ENCODE measurements around the gene BCL2. TPM values are rescaled to one million over a fixed set of nuclear protein-coding genes. Genes with fewer than 3 reads are reported as not detected.

Gene BCL2
- total RNA-seq, 4 donors from 2014 or later: 14.3 to 34.8 (median 23.5) TPM

DNA sequence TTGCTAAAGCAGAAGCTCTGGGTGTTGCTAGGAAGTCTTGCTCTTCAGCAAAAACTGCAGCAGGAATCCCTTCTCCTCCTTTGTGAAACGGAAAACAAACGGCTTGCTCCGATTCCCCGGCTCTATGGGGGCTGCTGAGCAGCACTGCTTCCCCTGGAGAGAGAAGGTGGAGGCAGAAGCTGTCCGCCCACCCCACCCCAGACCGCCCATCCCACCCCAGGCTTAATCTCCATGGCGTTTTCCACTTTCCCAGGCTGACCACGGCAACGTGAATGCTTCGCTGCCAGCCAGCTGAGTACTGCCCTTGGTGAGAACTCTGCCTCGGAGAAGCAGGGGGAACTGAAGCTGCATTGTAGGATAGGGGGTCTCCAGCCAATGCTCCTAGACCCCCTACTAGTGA lies 139.2 kb downstream of the BCL2 start:
- no peak overlapping the region for H3K4me3 ChIP-seq
- intact Hi-C loops (cut with DNase I; ENCODE audit: low total_unique reads): no loop called here
- DNase-seq: no peak
- TF ChIP-seq CTCF (IDR thresholded peaks at IDR 0.05) (no peak), POLR2A (IDR thresholded peaks at IDR 0.05) (no peak), POLR2AphosphoS5 (IDR thresholded peaks at IDR 0.05) (no peak), EP300 (IDR thresholded peaks at IDR 0.05; ENCODE audit: low read depth) (no peak)
- H3K27ac ChIP-seq: peak overlapping the region in 2 of 4 donors; percentile 83 to 88
- 84% methylated on average over 11 of the region's 11 CpGs; no CpG with 5 or more reads in 1 of the 2 donors for WGBS, 2 donors (ENCODE audit: low coverage in 1 of 2)
- in situ Hi-C loops (cut with MboI; ENCODE audit: low pct_ligation_motif_present in 1 of 4, low pct_unique_long_range_greater_than_20kb in 1 of 4, low sequenced_read_pairs in 3 of 4): no loop called here
- no peaks in the 10 kb centered on the region for H3K27me3 ChIP-seq
- H3K4me1 ChIP-seq: peaks cover 55 to 83% (median 67%) of the 10 kb centered on the region in 4 donors
- H3K9me3 ChIP-seq: no peaks in the 10 kb centered on the region
- H3K36me3 ChIP-seq: no peaks in the 10 kb centered on the region

DNA sequence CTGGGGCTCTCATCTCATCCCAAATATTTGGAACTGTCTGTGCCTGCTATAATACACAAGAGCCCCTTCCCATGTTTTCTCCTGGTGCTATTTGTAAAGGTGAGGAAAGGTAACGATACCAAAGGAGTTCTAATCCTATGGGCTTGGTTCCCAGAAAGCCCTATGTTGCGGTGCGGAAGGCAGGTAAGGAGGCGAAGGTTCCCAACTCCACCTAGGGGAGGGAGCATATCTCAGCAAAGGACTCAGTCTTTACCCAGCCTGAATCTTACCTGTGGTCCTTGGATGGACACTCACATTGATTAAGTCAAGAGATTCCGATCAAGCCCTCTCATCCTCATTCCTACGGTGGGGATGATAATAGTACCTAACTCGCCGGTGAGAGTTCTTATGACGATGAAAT lies 140.1 kb downstream of the BCL2 start:
- no peak for DNase-seq
- Histone ChIP-seq H3K9me3 (no peaks in the 10 kb centered on the region), H3K27me3 (no peaks in the 10 kb centered on the region), H3K4me3 (no peak overlapping the region), H3K27ac (peak overlapping the region; percentile 83 to 87 (median 86)), H3K4me1 (peaks cover 55 to 77% (median 67%) of the 10 kb centered on the region in 4 donors), H3K36me3 (no peaks in the 10 kb centered on the region)
- TF ChIP-seq EP300 (IDR thresholded peaks at IDR 0.05; ENCODE audit: low read depth) (no peak), POLR2A (IDR thresholded peaks at IDR 0.05) (no peak), CTCF (IDR thresholded peaks at IDR 0.05) (no peak), POLR2AphosphoS5 (IDR thresholded peaks at IDR 0.05) (no peak)
- WGBS, 2 donors (ENCODE audit: low coverage in 1 of 2): 97 to 100% methylated on average over 3 to 9 of the region's 9 CpGs
- intact Hi-C loops (cut with DNase I; ENCODE audit: low total_unique reads): no loop called here
- in situ Hi-C loops (cut with MboI; ENCODE audit: low pct_ligation_motif_present in 1 of 4, low pct_unique_long_range_greater_than_20kb in 1 of 4, low sequenced_read_pairs in 3 of 4): no loop called here

- in situ Hi-C loops (cut with MboI; ENCODE audit: low pct_ligation_motif_present in 1 of 4, low pct_unique_long_range_greater_than_20kb in 1 of 4, low sequenced_read_pairs in 3 of 4): no loop called here
- Histone ChIP-seq H3K27me3 (no peaks in the 10 kb centered on the region), H3K9me3 (no peaks in the 10 kb centered on the region), H3K4me3 (no peak overlapping the region), H3K36me3 (no peaks in the 10 kb centered on the region), H3K4me1 (peaks cover 52 to 72% (median 63%) of the 10 kb centered on the region in 4 donors), H3K27ac (peak overlapping the region; percentile 83 to 87 (median 86))
- TF ChIP-seq CTCF (IDR thresholded peaks at IDR 0.05) (no peak), EP300 (IDR thresholded peaks at IDR 0.05; ENCODE audit: low read depth) (no peak), POLR2A (IDR thresholded peaks at IDR 0.05) (no peak), POLR2AphosphoS5 (IDR thresholded peaks at IDR 0.05) (no peak)
- no peak for DNase-seq
- intact Hi-C loops (cut with DNase I; ENCODE audit: low total_unique reads): no loop called here
- WGBS, 2 donors (ENCODE audit: low coverage in 1 of 2): 80 to 87% methylated on average over 1 to 2 of the region's 2 CpGs
Measured at GRCh38 chr18:63178971-63179370, 140.6 kb downstream of the BCL2 start.

- intact Hi-C loops (cut with DNase I; ENCODE audit: low total_unique reads) (no loop called here), in situ Hi-C loops (cut with MboI; ENCODE audit: low pct_ligation_motif_present in 1 of 4, low pct_unique_long_range_greater_than_20kb in 1 of 4, low sequenced_read_pairs in 3 of 4) (no loop called here)
- 31 to 33% methylated on average over 8 to 25 of the region's 25 CpGs for WGBS, 2 donors (ENCODE audit: low coverage in 1 of 2)
- peak; percentile 82 for DNase-seq
- H3K9me3 ChIP-seq: no peaks in the 10 kb centered on the region
- no peaks in the 10 kb centered on the region for H3K36me3 ChIP-seq
- H3K27me3 ChIP-seq: no peaks in the 10 kb centered on the region
- H3K4me3 ChIP-seq: peak overlapping the region in 2 of 4 donors; percentile 2 to 31
- peaks cover 44 to 64% (median 55%) of the 10 kb centered on the region in 4 donors for H3K4me1 ChIP-seq
- peak overlapping the region; percentile 83 to 87 (median 86) for H3K27ac ChIP-seq
- TF ChIP-seq POLR2AphosphoS5 (IDR thresholded peaks at IDR 0.05): peak in 1 of 3 donors; percentile 60
- TF ChIP-seq EP300 (IDR thresholded peaks at IDR 0.05; ENCODE audit: low read depth): no peak
- no peak for TF ChIP-seq CTCF (IDR thresholded peaks at IDR 0.05)
- peak; percentile 14 for TF ChIP-seq POLR2A (IDR thresholded peaks at IDR 0.05)
Measured at GRCh38 chr18:63177919-63178821, 141.4 kb downstream of the BCL2 start.

Measured in transverse colon (tissue), 4 donors.